HG02981 (cell line): ENCODE data around the gene CLCN5.
"Not testable (repeated sequence)": the region's sequence is repeated elsewhere in the genome, so short reads cannot be mapped to it uniquely, and the experiment has no call there.

Experiments
- ATAC-seq: cut with Tn5 transposase; IDR thresholded peaks from one replicate; pipeline ENCODE4 v1.9.1; 2021; ENCODE audit warnings: mild to moderate bottlenecking, moderate library complexity; ENCODE audit not compliant: unreplicated experiment

The CLCN5 gene

DNA sequence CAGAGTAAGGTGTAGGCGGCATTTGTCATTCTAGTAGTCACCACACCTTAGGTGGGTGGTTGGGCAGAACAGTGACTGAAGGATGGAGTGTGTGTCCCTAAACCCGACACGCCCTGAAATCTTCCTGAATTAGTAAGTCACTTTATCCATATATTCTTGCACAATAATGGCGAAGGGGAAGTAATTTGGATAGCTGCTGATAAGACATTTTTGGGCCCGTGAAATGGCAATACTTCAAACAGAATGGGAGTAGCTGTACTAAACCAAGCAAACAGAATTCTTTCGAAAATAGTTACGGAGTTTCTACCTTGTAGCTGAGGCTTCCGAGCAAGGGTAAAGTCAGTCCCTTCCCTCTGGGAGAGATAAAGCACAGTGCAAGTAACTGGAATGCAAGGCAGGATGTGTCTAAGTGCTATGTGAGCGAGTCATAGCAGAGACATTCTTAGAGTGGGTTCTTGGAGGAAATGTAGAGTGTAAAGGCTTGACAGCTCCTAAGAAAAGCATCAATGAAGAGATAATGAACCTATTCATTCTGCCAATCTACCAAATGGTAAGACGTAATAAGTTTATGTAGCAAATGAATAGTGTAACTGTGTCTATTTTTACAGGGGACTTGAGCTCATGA is 72.8 kb downstream of the CLCN5 start:
- no peak for ATAC-seq

DNA sequence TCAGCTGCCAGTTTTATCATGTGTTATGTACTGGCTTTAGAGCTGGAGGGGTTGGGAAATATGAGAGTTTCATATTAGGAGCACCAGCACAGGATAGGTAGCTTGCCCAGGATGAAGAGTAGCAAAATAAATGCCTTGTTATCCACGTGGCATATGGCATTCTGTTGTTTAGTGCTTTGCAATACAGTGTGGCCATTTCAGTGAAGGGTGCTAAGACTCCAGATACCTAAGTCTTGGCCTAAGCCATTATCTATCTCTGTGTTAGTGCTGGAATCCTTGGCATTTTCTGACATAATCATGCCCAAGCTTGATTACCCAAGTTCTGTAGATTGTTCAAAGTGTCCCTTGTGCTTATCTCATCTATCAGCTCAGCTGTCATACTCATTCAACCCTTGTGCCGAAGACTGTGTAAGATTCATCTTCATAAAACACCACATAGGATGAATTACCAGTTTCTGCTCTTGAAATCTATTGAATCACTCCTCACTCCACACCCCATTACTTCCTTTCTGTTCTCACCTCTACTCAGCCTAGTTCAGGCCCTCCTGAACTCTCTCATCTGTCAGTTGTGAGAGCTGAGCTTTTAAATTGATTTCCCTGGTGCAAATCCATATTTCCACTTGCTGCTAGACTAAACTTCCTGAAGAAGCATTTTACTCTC is 73.5 kb downstream of the CLCN5 start:
- no peak for ATAC-seq

DNA sequence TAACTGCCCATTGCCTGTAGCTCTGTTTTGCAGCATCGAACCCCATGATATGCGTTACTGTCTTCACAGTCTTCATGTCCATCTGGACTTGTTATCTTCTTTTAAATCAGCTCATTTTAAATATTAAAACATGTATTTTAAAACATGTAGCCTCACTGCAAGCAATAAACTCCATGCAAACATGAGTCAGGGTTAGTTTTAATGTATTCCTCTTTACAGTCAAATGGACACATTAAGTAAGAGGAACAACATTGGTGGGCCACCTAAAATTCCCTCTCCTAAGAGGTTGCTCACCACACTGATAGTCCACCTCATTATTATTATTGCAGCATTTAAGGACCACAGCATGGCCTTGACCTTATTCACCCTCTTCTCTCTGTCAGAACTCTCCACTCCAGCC is 74.1 kb downstream of the CLCN5 start:
- no peak for ATAC-seq

DNA sequence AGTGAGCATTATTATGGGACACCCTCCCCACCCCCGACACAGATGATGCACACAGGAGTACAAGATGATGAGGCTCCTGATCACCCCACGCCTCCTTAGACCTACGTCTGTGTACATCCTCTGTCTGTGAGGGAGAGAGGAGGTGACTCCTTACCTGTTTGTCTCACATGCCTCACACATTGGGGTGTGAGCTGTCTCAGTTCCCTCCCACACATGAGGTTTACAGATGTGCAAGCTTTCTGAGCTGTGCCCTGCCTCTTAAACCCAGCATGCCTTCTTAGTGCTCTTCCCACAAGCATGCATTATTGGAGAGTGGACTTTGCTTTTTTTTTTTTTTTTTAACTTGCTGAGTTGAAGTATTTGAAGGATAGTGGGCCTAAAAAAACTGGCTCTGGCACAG is 76.7 kb downstream of the CLCN5 start:
- ATAC-seq: no peak

DNA sequence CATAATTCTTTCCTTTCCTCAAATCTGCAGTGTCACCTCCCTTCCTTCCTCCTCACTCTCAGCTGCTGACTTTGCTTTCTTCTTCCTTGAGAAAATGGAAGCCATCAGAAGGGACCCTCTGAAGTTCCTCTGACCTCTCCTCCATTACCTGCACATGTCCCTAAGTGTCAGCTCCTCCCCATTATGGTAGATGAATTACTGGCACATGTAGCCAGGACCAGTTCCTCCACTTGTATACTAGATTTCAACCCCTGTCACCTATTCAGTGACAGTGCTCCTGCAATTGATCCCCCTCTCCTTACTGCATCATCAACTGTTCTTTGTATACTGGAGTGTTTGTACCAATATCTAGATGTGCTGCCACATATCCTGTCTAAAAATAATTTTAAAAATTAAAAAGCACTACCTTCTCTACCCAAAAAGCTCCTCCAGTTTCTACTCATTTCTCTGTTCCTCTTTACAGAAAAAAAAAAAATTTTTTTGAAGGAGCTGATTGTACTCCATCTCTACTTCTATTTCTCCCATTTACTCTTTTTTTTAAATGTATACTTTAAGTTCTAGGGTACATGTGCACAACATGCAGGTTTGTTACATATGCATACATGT is 78.6 kb downstream of the CLCN5 start:
- ATAC-seq: no peak

DNA sequence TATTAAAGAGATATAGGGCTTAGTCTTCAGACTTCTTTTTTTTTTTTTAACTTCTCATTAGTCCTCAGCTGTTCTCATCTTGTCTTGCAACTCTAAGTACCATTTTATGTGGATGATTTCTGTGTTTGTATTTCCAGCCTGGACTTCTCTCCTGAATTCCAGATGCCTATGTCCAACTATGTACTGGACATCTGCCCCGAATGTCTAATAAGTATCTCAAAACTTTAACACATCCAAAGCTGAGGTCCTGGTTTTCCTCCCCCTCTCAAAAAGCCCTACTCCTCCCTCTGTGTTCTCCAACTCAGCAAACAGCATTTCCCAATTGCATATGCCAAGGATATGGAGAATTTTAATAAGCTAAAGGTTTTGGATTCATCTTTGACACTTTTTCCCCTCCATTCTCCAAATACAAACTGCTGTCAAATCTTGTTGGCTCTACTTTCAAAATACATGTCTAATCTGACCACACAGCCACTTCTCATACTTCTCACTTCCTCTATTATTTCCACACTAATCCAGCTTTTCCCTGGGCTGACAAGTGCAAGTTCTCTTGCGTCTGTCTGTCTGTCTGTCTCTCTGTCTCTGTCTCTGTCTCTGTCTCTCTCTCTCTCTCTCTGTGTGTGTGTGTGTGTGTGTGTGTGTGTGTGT is 79.8 kb downstream of the CLCN5 start:
- peak; percentile 67 for ATAC-seq

DNA sequence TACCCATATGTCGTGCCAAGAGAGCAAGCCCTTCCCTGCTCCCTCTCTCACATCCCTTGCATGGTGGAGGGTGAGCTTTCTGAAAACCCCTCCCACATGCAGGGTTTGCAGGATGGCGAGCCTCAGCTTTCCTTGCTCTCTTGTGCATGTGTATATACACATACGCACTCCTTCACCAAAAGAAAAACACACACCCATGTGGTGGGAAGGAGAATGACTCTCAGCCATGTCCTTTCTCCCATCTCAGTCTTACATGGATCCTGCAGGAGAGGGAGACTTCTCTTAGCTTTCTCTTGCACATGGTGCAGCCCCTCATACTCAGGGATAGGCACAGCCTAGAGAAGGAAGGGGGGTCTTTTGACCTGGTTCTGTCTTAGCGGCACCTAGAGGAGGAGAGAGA is 81.1 kb downstream of the CLCN5 start:
- no peak for ATAC-seq

DNA sequence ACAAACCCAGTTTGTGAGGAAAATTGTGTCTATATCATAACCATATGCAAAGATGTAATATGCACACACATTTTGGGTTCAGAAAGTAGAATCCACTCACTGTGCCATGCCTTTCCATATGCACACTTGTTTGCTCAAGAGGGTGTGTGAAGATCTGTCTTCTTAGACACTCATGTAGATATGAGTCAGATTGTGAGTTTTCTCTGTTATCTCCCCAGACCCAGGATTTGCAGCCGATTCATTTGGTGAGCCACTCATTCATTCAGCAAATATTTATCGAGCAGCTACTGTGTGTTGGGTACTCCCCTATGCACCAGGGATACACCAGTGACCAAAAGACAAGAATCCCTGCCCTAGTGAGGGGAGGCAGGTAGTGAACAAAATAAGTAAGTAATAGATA is 81.5 kb downstream of the CLCN5 start:
- ATAC-seq: no peak

DNA sequence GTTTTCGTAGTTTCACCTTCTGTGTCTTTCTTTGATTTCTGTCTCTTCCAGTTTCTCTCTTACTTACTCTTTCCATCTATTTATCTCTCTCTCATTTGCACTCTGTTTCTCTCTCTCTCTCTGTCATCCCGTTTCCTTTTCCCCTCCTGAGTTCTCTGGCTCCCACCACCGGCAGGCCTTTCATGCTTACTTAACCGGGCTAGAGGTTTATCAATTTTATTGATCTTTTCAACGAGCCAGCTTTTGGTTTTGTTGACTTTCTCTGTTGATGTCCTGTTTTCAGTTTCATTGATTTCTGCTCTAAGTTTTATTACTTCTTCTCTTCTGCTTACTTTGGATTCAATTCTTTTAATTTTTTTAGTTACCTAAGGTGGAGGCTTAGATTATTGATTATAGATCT is 103.2 kb downstream of the CLCN5 start:
- not testable (repeated sequence) for ATAC-seq

DNA sequence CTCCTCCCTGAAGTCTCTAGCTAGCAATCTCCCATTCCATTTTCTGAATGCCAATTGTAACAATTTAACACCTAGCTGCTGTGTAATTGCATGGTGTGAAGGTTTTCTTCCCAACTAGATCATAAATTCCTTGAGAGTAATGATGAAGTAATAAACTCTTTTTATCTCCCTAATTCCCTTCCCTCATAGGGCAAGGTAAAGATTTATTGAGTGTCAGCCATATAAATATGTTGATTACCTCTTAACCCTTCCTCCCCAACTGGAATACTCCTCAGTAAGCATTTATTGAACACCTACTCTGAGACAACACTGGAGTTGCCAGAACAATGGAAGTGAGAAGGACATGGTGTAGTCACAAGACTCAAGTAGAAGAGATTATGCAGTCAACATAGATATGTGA is 112.7 kb downstream of the CLCN5 start:
- ATAC-seq: no peak

DNA sequence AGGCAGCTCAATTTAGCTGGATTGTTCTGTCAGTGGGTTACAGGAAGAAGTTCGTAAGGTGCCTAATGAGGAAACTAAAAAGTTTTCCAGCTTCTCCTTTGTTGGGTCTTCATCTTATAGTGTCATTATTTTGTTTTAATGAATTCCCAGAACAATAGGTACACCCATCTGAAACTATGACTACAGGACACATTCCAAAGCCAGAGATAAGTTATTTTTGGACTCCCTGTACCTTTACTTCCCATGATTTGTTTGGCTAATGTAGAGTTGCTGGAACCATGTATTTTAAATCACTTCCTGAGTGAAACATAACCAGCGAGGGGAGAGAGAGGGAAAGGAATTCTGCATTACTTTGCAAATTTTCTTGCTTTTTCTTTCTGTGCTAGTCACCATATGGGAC is 114.0 kb downstream of the CLCN5 start:
- ATAC-seq: no peak

DNA sequence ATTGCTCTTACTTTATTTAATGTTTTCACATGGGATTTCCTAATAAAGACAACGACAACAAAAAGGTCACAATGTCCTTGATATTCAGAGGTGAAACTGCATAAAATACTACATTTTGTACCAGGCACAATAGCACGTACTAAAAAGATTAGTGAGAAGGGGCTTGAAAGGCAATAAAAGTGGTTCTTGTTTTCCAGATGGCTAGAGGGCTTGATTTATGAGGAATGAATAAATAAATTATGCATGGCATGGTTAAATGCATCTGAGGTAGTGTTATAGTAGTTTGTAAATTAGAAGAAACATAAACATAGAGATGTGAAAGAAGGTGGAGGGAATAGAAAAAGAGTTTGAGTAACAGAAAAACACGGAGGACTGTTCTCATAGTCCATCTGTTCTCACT is 123.4 kb downstream of the CLCN5 start:
- ATAC-seq: no peak

DNA sequence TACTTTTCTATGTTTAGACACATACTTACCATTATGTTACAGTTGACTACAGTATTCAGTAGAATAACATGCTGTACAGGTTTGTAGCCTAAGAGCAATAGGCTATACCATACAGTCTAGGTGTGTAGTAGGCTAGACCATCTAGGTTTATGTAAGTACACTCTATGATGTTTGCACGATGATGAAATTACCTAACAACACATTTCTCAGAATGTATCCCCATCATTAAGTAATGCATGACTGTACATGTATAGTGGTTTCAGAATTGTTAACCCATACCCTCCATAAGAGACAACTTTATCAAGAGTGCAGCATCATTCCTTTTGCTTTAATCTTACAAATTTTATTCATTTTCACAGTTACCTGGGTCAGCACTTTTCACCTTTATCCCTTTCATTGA is 126.8 kb downstream of the CLCN5 start:
- ATAC-seq: no peak

DNA sequence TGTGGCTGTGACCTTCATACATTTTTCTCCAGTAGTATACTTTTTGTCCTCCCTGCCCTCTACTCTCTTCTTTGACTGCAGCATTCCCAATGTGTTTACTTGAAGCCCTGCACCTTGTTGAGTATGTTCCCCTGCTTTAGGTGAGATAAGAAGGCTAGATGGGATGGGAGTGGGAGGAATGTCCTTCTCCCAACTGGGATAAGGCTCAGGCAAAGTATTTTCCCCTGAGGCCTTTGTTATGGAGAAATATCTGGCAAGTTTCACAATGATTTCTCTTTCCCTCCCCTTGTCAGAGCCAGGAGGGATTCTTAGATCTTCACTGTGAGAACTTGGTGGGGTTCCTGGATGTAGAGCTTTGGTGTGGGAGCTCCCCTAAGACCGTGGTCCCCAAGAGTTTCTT is 131.8 kb downstream of the CLCN5 start:
- no peak for ATAC-seq

DNA sequence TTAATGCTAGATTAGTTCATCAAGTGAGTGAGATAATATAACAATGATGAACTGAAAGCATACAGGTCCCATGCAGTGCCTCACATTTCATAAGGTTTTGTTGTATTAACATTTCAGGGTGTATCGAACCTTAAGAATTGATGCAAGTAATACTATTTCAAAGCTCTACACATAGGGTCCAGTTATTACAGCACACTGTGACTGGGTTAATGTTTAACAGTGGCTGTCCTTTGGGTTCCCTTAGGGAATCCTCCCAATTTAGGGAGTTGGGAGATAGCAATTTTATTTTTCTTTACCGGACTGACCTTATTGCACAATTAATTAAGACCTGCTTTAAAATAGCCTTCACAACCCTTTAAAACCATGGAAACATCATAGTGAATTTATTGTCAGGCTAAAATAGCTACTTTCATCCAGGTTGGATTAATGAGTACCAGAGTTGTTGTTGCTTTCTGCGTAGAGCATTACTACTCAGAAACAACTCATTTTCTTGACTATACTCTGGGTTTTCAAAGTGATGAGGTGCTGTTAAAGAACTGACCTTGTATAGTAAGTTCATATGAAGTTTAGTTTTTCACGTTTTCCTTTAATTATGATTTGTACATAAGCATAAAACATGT is 144.0 kb downstream of the CLCN5 start:
- no peak for ATAC-seq

DNA sequence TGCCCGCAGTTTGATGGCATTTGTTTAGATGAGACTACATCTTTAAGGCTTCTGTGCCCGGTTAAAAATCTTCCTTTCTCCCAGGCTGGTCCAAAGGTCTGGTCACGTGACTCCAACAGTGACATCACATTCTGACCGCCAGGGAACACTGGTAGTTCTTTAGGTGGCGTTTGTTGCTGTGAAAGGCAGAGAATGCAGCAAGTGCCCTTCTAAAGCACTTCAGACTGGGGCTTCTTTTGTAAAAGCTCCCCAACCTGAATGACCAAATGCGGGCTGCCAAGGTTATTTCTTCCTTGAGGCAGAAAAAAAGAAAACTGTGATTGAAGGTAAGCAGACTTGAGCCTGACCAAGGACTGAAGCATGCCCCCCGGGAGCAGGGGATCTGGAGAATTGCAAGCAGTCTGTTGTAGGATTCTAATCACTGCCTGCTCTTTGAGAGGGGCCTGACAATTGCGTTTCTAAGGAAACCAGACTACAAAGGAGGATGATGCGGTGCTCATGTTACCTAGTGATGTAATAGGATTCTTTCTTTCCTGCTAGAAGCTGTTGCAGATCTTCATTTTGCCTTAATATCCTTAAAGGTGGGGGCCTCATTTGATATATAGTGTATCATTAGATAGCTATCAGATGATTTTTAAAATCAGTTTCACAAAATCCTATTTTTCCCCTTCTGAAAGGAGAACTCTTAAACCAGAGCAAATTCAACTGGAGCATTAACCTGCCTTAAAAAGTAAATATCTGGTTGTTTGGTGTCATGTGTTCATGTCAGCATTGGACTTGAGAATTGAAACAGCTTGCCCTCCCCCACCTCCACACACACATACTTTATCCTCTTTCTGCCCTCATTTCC is 145.3 kb downstream of the CLCN5 start:
- no peak for ATAC-seq

DNA sequence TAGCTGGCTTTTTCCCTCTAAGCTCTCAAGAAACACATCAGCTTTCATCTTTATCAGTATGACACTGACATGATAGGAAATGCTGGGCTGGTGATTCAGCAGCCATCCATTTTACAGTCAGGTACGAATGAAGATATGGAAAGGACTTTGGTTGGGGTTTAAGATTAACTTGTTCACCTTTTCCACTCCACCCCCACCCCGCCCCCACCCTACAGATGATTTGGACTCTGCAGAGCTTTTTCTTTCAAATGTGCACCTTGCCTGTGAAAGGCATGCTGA is 145.8 kb downstream of the CLCN5 start:
- ATAC-seq: no peak

DNA sequence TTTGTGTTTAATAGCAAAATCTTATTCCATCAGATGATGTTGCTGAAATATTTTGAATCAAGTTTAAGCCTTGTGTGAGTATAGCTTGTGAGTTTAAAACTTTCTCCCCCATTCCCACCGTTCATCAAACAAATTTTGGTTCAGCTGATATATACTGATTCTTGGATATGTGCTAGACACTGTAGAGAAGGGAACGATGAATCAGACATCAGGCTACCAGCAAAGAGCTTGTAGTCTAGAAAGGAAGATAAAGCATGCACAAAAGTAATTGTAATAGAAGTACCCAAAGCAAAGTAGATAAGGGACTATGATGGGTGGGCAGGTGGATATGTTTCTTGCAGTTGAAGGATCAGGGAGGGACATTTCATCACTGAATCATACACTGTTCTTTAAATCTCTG is 146.5 kb downstream of the CLCN5 start:
- no peak for ATAC-seq

DNA sequence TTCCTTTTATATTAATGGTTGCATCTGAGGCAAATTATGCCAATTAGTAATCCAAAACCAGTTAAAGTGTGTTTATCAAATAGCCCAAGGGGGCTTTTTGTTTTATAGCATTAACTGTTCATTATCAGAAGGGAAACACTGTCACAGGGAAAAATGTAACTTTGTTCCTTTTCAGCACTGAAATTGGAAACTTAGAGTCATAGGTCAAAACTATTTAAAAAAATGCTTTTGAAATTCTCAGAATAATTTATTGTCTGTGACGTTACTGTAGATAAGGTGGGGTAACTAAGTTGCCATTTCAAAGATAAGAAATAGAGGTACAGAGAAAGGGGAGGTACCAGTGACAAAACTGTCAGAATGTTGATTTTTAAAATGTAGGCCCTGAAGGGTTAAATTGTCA is 149.1 kb downstream of the CLCN5 start:
- no peak for ATAC-seq

DNA sequence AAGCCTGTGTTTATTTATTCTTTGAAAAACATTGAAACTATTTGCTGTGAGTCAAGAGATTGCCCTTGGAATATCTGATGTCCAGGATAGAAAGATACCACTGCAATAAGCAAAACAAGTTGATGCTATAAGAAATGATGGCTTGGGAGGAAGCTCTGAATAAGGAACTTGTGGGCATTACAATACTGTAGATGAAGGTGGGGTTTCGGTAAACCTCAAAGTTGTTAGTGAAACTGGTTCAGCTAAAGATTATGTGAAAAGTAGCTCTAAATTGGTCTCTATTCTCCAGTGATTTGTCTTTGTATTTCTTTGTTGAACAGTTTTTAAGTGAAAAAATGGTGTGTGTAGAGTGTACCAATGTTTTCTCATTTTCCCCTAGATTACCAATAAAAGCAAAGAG is 149.7 kb downstream of the CLCN5 start:
- ATAC-seq: no peak

DNA sequence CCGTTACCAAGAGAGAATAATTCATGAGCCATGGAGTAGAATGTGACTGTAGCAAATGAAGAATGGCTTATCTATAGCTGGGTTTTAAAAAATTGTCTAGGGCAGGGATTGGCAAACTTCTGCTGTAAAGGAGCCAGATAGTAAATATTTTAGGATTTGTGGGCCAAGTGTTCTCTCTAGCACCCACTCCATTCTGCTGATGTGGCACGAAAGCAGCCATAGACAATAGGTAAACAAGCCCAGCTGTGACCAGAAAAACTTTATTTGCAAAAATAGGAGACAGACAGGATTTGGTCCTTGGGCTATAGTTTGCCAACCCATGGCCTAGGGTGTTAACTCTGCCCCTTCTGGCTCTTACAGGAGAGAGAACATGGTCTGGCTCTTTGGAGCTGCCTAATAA is 151.2 kb downstream of the CLCN5 start:
- no peak for ATAC-seq
